ENCODE results near the gene APOBEC3B. TPM values are rescaled to one million over a fixed set of nuclear protein-coding genes. Genes with fewer than 3 reads are reported as not detected.
A peak's percentile ranks its signal among the peaks of the same experiment; 100 is the strongest.
"Not testable (repeated sequence)": the region's sequence is repeated elsewhere in the genome, so short reads cannot be mapped to it uniquely, and the experiment has no call there.

Gene APOBEC3B
- total RNA-seq, 1 donor: 6.8 TPM

- no peak for DNase-seq (ENCODE audit: low read depth)
- H3K4me3 ChIP-seq (ENCODE audit: low read depth, low read length): no peak overlapping the region
- TF ChIP-seq CTCF (IDR thresholded peaks at IDR 0.05; ENCODE audit: insufficient read depth, low read length): no peak
Measured at GRCh38 chr22:39017596-39018365, 35.6 kb downstream of the APOBEC3B start.

GRCh38 chr22:39020021-39020651, 38.0 kb downstream of the APOBEC3B start:
- not testable (repeated sequence) for H3K4me3 ChIP-seq (ENCODE audit: low read depth, low read length)
- DNase-seq (ENCODE audit: low read depth): peak; percentile 1

- TF ChIP-seq CTCF (IDR thresholded peaks at IDR 0.05; ENCODE audit: insufficient read depth, low read length): no peak
- DNase-seq (ENCODE audit: low read depth): no peak
- peak overlapping the region; percentile 50 for H3K4me3 ChIP-seq (ENCODE audit: low read depth, low read length)
Measured at GRCh38 chr22:39021552-39022250, 39.6 kb downstream of the APOBEC3B start.

- TF ChIP-seq CTCF (IDR thresholded peaks at IDR 0.05; ENCODE audit: insufficient read depth, low read length): no peak
- H3K4me3 ChIP-seq (ENCODE audit: low read depth, low read length): no peak overlapping the region
- no peak for DNase-seq (ENCODE audit: low read depth)
Measured at GRCh38 chr22:39024519-39025308, 42.6 kb downstream of the APOBEC3B start.

GRCh38 chr22:39026509-39027150, 44.5 kb downstream of the APOBEC3B start:
- no peak overlapping the region for H3K4me3 ChIP-seq (ENCODE audit: low read depth, low read length)
- no peak for TF ChIP-seq CTCF (IDR thresholded peaks at IDR 0.05; ENCODE audit: insufficient read depth, low read length)
- no peak for DNase-seq (ENCODE audit: low read depth)

- no peak overlapping the region for H3K4me3 ChIP-seq (ENCODE audit: low read depth, low read length)
- TF ChIP-seq CTCF (IDR thresholded peaks at IDR 0.05; ENCODE audit: insufficient read depth, low read length): no peak
- DNase-seq (ENCODE audit: low read depth): no peak
Measured at GRCh38 chr22:39027717-39028116, 45.6 kb downstream of the APOBEC3B start.

Measured in fibroblast of the aortic adventitia (primary cell).